WTC11 (cell line): ENCODE measurements around the gene EGFR. TPM values are rescaled to one million over a fixed set of nuclear protein-coding genes. Genes with fewer than 3 reads are reported as not detected.

Experiments used
- ATAC-seq: fragments of 200-7000 bp; cut with Tn5 transposase; 2 replicates; pipeline ENCODE4 v1.10.0; 2021; ENCODE audit warnings: mild to moderate bottlenecking, moderate library complexity
- CTCF ChIA-PET: fragments of 300-600 bp; sonication (Branson Sonifier 250); formaldehyde crosslinking; loops from one replicate; lab custom pipeline; 2021; ENCODE audit warnings: antibody characterized with exemption; lab: Charles Lee
- POLR2A ChIA-PET: fragments of 350-600 bp; sonication (Branson Sonifier 250); formaldehyde crosslinking; loops from one replicate; lab custom pipeline; 2021; ENCODE audit warnings: antibody characterized with exemption; lab: Charles Lee
- DNase-seq: peaks from one replicate; pipeline ENCODE4 v3.0.0; 2021; ENCODE audit warnings: low spot score
- H3K27ac Mint-ChIP-seq: 2 replicates; pipeline ENCODE4 v1.8.0; 2021; ENCODE audit warnings: mixed read lengths
- H3K27me3 Mint-ChIP-seq: 2 replicates; pipeline ENCODE4 v1.8.0; 2021; ENCODE audit warnings: low read depth, mild to moderate bottlenecking, moderate library complexity, mixed read lengths
- H3K36me3 Mint-ChIP-seq: 2 replicates; pipeline ENCODE4 v1.8.0; 2021; ENCODE audit warnings: mixed read lengths
- H3K4me1 Mint-ChIP-seq: 2 replicates; pipeline ENCODE4 v1.8.0; 2022; ENCODE audit warnings: mixed read lengths
- H3K4me3 Mint-ChIP-seq: 2 replicates; pipeline ENCODE4 v1.8.0; 2021; ENCODE audit warnings: mild to moderate bottlenecking, moderate library complexity, mixed read lengths
- H3K9me3 Mint-ChIP-seq: 2 replicates; pipeline ENCODE4 v1.8.0; 2021; ENCODE audit warnings: mixed read lengths
- FOXJ3 ChIP-seq: sonication (generic); formaldehyde crosslinking; IDR thresholded peaks from 2 replicates; pipeline ENCODE4 v1.9.0; 2021; ENCODE audit warnings: missing genetic modification reagents, mild to moderate bottlenecking, borderline replicate concordance
- GRHL2 ChIP-seq: fragments of 250-450 bp; sonication (Bioruptor Pico); IDR thresholded peaks from 2 replicates; pipeline ENCODE4 v1.8.0; 2022; ENCODE audit warnings: mild to moderate bottlenecking, moderate library complexity; ENCODE audit not compliant: insufficient replicate concordance, severe bottlenecking
- NR2C2 ChIP-seq: sonication (generic); formaldehyde crosslinking; IDR thresholded peaks from 2 replicates; pipeline ENCODE4 v1.8.0; 2022; ENCODE audit warnings: mild to moderate bottlenecking, missing genetic modification reagents
- TEAD4 ChIP-seq: sonication (generic); formaldehyde crosslinking; IDR thresholded peaks from 2 replicates; pipeline ENCODE4 v1.8.0; 2022; ENCODE audit warnings: mild to moderate bottlenecking, missing genetic modification reagents
- ZBTB21 ChIP-seq: sonication (generic); formaldehyde crosslinking; IDR thresholded peaks from 2 replicates; pipeline ENCODE4 v1.8.1; 2023; ENCODE audit warnings: mild to moderate bottlenecking, missing genetic modification reagents, borderline replicate concordance
- ZNF396 ChIP-seq: fragments of 250-450 bp; sonication (Bioruptor Pico); IDR thresholded peaks from 2 replicates; pipeline ENCODE4 v1.8.0; 2021; ENCODE audit warnings: mild to moderate bottlenecking, moderate library complexity, borderline replicate concordance
- ZNF423 ChIP-seq: fragments of 250-450 bp; sonication (Bioruptor Pico); IDR thresholded peaks from 2 replicates; pipeline ENCODE4 v2.1.2; 2022; ENCODE audit warnings: mild to moderate bottlenecking, moderate library complexity
- total RNA-seq: library from RNA; stranded (reverse); gene quantifications from 3 replicates; pipeline ENCODE4 v1.2.3, GENCODE V29; 2021
- TF ChIP-seq, protein P1 (sequence below): sonication (generic); formaldehyde crosslinking; IDR thresholded peaks from 2 replicates; pipeline ENCODE4 v1.8.1; 2023; ENCODE audit warnings: mild to moderate bottlenecking, missing genetic modification reagents, moderate library complexity
- TF ChIP-seq, protein P2 (sequence below): sonication (generic); formaldehyde crosslinking; IDR thresholded peaks from 2 replicates; pipeline ENCODE4 v1.8.0; 2023; ENCODE audit warnings: missing genetic modification reagents, mild to moderate bottlenecking, borderline replicate concordance
- TF ChIP-seq, protein P3 (sequence below): sonication (generic); formaldehyde crosslinking; IDR thresholded peaks from 2 replicates; pipeline ENCODE4 v1.8.1; 2022; ENCODE audit warnings: low read depth, missing genetic modification reagents, borderline replicate concordance
- TF ChIP-seq, protein P4 (sequence below): sonication (generic); formaldehyde crosslinking; IDR thresholded peaks from 2 replicates; pipeline ENCODE4 v1.8.0; 2022; ENCODE audit warnings: mild to moderate bottlenecking, missing genetic modification reagents
- TF ChIP-seq, protein P5 (sequence below): fragments of 250-450 bp; sonication (Bioruptor Pico); IDR thresholded peaks from 2 replicates; pipeline ENCODE4 v1.9.0; 2021; ENCODE audit warnings: mild to moderate bottlenecking
- TF ChIP-seq, protein P6 (sequence below): sonication (generic); formaldehyde crosslinking; conservative IDR thresholded peaks from 2 replicates; pipeline ENCODE4 v1.8.1; 2023; ENCODE audit warnings: mild to moderate bottlenecking, low read depth, missing genetic modification reagents, moderate library complexity
- TF ChIP-seq, protein P7 (sequence below): fragments of 250-450 bp; sonication (Bioruptor Pico); IDR thresholded peaks from 2 replicates; pipeline ENCODE4 v2.1.2; 2022; ENCODE audit warnings: mild to moderate bottlenecking, moderate library complexity
- TF ChIP-seq, protein P8 (sequence below): sonication (generic); formaldehyde crosslinking; IDR thresholded peaks from 2 replicates; pipeline ENCODE4 v1.8.0; 2022; ENCODE audit warnings: mild to moderate bottlenecking, missing genetic modification reagents

EGFR gene
- total RNA-seq, 1 experiment from 2014 or later: 5.9 TPM

DNA sequence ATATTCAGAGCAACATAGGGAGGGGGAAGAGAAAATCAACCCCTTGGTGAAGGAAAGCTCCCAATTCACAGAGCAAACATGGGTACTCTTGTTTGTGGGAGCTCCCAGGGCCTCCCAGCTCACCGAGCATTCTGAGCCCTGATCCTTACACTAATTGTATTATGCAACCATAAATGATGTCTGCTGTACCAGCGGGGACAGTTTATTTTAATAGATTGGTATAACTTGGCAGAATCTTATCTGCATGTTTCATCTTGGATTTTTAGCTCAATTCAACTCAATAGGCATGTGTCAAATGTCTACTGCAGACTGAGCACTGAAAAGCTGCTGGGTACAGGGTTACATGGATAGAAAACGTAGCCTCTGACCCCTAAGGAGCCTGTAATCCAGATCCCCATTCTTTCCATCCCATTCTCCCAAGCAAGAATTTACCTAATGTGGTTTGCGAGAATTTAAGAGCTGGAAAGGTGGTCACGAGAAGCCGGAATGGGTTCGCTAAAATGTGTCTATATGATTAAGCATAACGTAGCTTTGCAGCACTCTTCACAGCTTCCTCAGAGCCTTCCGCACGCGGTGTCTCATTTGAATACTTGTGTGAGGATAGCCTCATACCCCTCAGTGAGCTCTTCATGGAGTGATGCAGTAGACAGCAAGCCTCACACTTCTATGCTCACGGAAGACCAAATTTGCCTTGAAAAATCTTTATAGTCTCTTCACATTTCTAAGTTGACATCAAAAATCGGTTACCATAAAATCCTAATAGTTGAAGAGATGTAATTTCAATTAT, 18.3 kb downstream of the EGFR start:
- H3K4me1 Mint-ChIP-seq: no peaks in the 10 kb centered on the region
- ChIA-PET CTCF (interaction anchor here (0.6 to 1.2 kb wide), 5 partner anchors 17 to 222 kb away, joined by 3 read pairs; no protein-coding TSS in a partner anchor), POLR2A (no interaction called here)
- H3K9me3 Mint-ChIP-seq: no peaks in the 10 kb centered on the region
- H3K4me3 Mint-ChIP-seq: no peak overlapping the region
- no peak for DNase-seq
- H3K36me3 Mint-ChIP-seq: no peaks in the 10 kb centered on the region
- H3K27ac Mint-ChIP-seq: no peak overlapping the region
- no peak for ATAC-seq
- H3K27me3 Mint-ChIP-seq: no peaks in the 10 kb centered on the region
- TF ChIP-seq ZBTB21 (CRISPR knock-in tag) (no peak), FOXJ3 (CRISPR knock-in tag) (no peak), ZNF396 (CRISPR knock-in tag) (no peak), TEAD4 (CRISPR knock-in tag) (no peak), GRHL2 (CRISPR knock-in tag) (no peak), NR2C2 (CRISPR knock-in tag) (no peak), ZNF423 (CRISPR knock-in tag) (no peak)
- TF ChIP-seq, protein P1, sequence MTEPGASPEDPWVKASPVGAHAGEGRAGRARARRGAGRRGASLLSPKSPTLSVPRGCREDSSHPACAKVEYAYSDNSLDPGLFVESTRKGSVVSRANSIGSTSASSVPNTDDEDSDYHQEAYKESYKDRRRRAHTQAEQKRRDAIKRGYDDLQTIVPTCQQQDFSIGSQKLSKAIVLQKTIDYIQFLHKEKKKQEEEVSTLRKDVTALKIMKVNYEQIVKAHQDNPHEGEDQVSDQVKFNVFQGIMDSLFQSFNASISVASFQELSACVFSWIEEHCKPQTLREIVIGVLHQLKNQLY: no peak
- TF ChIP-seq, protein P2, sequence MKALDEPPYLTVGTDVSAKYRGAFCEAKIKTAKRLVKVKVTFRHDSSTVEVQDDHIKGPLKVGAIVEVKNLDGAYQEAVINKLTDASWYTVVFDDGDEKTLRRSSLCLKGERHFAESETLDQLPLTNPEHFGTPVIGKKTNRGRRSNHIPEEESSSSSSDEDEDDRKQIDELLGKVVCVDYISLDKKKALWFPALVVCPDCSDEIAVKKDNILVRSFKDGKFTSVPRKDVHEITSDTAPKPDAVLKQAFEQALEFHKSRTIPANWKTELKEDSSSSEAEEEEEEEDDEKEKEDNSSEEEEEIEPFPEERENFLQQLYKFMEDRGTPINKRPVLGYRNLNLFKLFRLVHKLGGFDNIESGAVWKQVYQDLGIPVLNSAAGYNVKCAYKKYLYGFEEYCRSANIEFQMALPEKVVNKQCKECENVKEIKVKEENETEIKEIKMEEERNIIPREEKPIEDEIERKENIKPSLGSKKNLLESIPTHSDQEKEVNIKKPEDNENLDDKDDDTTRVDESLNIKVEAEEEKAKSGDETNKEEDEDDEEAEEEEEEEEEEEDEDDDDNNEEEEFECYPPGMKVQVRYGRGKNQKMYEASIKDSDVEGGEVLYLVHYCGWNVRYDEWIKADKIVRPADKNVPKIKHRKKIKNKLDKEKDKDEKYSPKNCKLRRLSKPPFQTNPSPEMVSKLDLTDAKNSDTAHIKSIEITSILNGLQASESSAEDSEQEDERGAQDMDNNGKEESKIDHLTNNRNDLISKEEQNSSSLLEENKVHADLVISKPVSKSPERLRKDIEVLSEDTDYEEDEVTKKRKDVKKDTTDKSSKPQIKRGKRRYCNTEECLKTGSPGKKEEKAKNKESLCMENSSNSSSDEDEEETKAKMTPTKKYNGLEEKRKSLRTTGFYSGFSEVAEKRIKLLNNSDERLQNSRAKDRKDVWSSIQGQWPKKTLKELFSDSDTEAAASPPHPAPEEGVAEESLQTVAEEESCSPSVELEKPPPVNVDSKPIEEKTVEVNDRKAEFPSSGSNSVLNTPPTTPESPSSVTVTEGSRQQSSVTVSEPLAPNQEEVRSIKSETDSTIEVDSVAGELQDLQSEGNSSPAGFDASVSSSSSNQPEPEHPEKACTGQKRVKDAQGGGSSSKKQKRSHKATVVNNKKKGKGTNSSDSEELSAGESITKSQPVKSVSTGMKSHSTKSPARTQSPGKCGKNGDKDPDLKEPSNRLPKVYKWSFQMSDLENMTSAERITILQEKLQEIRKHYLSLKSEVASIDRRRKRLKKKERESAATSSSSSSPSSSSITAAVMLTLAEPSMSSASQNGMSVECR: no peak
- TF ChIP-seq, protein P3, sequence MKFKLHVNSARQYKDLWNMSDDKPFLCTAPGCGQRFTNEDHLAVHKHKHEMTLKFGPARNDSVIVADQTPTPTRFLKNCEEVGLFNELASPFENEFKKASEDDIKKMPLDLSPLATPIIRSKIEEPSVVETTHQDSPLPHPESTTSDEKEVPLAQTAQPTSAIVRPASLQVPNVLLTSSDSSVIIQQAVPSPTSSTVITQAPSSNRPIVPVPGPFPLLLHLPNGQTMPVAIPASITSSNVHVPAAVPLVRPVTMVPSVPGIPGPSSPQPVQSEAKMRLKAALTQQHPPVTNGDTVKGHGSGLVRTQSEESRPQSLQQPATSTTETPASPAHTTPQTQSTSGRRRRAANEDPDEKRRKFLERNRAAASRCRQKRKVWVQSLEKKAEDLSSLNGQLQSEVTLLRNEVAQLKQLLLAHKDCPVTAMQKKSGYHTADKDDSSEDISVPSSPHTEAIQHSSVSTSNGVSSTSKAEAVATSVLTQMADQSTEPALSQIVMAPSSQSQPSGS (CRISPR knock-in tag): no peak
- TF ChIP-seq, protein P4, sequence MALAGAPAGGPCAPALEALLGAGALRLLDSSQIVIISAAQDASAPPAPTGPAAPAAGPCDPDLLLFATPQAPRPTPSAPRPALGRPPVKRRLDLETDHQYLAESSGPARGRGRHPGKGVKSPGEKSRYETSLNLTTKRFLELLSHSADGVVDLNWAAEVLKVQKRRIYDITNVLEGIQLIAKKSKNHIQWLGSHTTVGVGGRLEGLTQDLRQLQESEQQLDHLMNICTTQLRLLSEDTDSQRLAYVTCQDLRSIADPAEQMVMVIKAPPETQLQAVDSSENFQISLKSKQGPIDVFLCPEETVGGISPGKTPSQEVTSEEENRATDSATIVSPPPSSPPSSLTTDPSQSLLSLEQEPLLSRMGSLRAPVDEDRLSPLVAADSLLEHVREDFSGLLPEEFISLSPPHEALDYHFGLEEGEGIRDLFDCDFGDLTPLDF: no peak
- TF ChIP-seq, protein P5, sequence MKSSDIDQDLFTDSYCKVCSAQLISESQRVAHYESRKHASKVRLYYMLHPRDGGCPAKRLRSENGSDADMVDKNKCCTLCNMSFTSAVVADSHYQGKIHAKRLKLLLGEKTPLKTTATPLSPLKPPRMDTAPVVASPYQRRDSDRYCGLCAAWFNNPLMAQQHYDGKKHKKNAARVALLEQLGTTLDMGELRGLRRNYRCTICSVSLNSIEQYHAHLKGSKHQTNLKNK (CRISPR knock-in tag): no peak
- TF ChIP-seq, protein P6, sequence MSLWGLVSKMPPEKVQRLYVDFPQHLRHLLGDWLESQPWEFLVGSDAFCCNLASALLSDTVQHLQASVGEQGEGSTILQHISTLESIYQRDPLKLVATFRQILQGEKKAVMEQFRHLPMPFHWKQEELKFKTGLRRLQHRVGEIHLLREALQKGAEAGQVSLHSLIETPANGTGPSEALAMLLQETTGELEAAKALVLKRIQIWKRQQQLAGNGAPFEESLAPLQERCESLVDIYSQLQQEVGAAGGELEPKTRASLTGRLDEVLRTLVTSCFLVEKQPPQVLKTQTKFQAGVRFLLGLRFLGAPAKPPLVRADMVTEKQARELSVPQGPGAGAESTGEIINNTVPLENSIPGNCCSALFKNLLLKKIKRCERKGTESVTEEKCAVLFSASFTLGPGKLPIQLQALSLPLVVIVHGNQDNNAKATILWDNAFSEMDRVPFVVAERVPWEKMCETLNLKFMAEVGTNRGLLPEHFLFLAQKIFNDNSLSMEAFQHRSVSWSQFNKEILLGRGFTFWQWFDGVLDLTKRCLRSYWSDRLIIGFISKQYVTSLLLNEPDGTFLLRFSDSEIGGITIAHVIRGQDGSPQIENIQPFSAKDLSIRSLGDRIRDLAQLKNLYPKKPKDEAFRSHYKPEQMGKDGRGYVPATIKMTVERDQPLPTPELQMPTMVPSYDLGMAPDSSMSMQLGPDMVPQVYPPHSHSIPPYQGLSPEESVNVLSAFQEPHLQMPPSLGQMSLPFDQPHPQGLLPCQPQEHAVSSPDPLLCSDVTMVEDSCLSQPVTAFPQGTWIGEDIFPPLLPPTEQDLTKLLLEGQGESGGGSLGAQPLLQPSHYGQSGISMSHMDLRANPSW (CRISPR knock-in tag): no peak
- TF ChIP-seq, protein P7, sequence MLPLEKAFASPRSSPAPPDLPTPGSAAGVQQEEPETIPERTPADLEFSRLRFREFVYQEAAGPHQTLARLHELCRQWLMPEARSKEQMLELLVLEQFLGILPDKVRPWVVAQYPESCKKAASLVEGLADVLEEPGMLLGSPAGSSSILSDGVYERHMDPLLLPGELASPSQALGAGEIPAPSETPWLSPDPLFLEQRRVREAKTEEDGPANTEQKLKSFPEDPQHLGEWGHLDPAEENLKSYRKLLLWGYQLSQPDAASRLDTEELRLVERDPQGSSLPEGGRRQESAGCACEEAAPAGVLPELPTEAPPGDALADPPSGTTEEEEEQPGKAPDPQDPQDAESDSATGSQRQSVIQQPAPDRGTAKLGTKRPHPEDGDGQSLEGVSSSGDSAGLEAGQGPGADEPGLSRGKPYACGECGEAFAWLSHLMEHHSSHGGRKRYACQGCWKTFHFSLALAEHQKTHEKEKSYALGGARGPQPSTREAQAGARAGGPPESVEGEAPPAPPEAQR: no peak
- TF ChIP-seq, protein P8, sequence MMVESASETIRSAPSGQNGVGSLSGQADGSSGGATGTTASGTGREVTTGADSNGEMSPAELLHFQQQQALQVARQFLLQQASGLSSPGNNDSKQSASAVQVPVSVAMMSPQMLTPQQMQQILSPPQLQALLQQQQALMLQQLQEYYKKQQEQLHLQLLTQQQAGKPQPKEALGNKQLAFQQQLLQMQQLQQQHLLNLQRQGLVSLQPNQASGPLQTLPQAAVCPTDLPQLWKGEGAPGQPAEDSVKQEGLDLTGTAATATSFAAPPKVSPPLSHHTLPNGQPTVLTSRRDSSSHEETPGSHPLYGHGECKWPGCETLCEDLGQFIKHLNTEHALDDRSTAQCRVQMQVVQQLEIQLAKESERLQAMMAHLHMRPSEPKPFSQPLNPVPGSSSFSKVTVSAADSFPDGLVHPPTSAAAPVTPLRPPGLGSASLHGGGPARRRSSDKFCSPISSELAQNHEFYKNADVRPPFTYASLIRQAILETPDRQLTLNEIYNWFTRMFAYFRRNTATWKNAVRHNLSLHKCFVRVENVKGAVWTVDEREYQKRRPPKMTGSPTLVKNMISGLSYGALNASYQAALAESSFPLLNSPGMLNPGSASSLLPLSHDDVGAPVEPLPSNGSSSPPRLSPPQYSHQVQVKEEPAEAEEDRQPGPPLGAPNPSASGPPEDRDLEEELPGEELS: no peak
